UCSD-AML1 (cell line): ENCODE data around the gene SAMD10.
"Not testable (repeated sequence)": the region's sequence is repeated elsewhere in the genome, so short reads cannot be mapped to it uniquely, and the experiment has no call there.

Experiments
- DNase-seq: peaks from one replicate; lab custom pipeline; 2025; ENCODE audit not compliant: unreplicated experiment; lab: John Stamatoyannopoulos, UW

The SAMD10 gene

DNA sequence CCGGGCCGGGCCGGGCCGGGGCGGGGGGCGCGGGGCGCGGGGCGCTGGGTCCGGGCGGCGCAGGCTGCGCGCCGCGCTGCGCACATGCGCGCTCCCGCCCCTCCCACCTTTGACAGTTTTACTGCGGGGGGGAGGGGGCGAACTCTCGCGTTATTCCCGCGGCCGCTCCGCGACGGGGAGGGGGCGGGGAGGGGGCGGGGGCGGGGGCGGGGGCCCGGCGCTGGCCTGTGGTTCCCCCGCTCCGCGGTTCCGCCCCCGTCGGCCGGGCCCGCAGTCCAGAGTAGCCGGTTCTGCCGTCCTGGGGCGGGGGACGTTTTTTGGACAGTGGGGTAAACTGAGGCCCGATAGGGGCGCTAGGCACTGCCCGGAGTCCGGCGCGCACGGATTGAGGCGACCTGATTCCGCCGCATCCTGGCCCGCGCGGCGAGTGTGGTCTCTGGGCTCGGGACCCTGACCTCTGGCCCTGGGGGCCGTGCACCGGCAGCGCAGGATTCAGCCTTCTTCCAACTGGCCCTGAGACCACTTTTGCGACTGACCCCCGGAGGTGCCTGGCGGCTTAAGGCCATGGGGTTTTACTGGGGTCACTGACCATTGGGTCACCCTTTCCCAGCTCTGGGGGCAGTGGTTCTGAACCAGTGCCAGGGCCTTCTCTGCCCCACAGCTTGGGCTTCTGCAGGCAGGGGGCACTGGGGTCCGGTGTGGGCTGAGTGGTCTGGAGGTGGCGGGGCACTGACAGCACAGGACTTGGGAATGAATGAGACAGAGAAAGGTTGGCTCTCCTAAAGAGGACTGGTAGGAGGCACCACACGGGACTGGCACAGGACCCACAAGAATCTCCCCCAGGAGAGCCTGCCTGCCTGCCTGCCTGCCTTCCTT lies 9.4 kb downstream of the SAMD10 start, which contains the start of gene ZNF512B:
TSS of gene ZNF512B (minus strand) at position 93 of the 876 bp plus-strand sequence. CDS start 1,980 bp downstream, outside the sequence.
- peak; percentile 66 for DNase-seq

DNA sequence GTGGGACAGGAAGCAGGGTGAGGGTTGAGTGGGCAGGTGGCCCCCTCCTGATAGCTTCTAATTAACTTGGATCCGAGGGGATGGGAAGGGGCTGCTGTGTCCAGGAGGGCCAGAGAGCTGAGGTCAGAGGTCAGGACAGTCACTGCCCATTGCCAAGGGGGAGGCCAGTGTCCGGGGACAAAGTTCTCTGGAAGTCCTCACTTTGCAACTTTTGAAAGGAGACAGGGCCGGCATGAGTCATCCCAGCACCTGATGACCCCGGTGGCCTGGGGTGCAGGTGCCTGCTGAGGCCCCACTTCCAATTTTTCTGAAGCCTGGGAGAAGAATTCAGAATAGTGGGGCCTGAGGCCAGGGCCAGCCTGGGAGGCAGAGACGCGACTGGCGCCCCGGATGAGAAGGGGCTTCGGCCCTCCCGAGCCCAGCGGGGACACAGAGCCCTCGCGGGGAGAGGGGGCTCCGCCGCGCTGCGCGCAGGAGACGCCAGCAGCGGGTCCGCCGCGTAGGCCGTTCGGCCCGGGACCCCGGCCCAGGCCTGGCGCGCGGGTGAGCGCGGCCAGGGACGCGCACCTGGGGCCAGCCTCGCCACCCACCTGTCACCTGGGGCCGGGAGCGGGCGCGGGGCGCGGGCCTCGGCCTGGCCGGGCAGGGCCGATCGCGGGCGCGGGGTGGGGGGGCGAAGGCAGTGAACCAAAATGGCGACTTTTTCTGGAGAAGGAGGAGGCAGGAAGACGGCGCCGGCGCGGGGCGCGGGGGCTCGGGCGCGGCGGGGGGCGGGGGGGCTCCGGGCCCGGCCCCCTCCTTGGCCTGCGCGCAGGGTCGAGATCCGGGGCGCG lies 10.3 kb downstream of the SAMD10 start:
- no peak for DNase-seq

GRCh38 chr20:63968136-63968927 lies 11.1 kb downstream of the SAMD10 start:
- DNase-seq, result no peak

GRCh38 chr20:63967330-63968135 lies 11.9 kb downstream of the SAMD10 start:
- DNase-seq, result no peak

DNA sequence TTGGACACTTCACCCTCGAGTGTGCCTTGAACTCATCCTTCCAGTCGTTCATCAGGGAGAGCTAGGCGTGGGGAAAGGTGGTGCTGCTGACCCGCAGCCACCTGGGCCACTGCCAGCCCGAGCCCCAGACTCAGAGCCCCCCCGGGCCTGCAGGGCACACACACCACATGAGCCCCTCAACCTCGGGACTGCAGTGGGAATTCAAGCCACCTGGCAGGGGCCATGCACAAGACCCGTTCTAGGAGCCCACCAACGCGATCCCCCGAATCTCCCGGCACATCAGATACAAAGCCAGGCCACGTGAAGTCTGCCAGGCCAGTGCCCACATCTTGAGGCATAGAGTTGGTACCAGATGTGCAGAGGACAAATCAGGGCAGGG lies 12.5 kb downstream of the SAMD10 start:
- no peak for DNase-seq

DNA sequence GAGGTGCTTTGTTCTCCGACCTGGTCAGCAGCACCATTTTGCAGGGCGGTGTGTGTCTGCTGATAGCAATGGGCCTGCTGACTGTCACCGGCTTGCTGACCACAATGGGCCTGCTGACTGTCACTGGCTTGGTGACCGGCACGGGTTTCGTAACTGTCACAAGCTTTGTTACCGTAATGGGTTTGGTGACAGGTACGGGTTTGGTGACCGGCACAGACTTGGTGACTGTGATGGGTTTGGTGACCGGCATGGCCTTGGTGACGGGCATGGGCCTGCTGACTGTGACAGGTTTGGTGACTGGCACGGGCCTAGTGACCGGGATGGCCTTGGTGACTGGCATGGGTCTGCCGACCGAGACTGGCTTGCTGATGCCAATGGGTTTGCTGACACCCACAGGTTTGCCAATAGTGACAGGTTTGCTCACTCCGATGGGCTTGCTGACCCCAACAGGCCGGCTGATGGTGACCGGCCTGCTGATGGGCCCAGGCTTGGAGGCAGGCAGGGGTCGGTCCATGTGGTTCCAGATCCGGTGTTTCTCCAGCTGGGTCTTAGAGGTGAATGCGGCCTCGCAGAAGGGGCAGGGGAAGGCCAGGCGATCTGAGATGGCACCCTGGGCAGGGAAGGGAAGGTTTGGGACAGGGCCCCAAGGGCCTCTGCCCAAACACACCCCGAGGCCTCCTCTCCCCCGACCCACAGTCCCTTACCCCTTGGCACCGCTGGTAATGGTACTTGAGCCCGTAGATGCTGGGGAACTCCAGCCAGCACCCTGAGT lies 13.1 kb downstream of the SAMD10 start:
- no peak for DNase-seq

DNA sequence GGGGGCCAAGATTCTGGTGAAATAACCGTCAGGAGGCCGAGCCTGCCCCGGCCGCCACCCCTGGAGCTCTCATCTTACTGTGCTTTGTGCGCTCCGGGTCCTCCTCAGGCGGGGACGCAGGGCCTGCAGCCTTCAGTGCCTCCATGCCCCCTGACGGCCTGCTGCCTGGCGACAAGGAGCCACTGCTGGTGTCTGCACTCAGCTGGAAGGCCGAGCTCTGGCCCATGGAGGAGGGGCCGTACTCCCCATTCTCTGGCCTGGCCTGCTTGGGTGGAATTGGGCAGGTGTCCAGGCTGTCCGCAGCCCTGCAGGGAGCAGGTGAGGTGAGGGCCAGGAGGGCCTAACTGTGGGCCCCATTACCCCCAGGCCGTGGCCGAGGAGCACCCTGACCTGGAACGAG lies 15.0 kb downstream of the SAMD10 start:
- DNase-seq, result no peak

DNA sequence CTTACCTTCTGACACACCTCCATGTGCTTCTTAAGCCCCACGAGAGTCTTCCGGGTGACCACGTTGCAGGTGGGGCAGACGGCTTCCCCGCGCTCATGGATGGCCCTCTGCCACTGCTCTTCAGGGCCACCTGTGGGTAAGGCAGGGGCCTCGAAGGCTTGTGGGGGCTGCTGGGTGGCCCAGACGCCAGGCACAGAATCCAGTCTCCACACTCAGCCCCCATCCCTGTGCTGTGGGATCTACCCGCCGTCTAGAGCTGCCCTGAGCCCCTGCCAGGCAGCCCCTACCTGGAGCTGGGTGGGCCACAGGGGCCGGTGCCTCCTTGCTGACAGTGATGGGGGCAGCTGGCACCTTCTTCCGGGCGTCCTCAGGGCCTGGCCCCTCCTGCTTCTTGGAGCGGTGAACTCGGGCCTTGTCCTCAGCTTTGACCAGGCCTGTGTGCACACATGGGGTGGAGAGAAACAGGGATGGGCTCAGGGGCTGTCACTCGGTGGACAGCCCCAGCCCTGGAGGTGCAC lies 15.6 kb downstream of the SAMD10 start:
- no peak for DNase-seq

GRCh38 chr20:63963348-63963741 lies 16.1 kb downstream of the SAMD10 start:
- no peak for DNase-seq

DNA sequence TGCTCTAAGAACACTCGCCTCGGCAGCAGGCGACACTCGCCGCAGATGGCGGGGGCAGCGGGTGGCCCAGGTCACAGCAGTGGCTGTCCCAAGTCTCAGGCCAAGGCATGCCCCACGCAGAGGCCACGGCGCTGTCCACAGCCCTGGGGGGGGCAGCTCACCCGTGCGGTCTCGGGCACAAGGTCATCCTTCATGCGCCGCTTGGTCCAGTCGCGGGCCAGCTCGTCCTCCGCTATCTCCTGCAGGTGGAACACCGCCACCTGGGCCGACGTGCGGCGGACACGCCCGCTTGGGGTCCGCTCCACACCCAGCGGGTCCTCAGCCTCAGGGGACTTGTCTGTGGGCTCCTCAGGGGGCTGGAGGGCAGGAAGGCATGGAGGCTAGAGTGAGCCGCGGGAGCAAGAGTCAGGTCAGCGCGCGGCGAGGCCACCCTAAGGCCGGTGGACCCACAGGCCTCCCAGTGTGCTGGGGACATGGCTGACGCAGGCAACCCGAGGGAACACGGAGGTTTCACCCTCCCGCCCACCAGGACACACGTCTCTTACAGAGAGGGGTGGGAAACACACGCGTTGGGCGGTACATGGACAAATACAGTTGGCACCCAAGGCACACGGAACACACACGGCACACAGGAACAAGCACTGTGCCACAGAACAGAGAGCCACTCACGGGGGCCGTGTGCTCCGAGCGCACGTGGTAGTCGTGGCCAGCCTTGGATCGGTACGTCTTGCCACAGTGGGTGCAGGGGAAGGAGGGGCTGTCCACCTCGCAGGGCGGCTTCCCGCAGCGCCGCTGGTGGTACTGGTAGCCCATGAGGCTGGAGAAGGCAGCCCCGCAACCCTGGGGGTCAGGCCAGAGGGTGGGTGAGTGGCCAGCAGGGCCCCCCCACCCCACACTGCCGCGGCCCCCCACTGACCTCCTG lies 16.8 kb downstream of the SAMD10 start:
- DNase-seq, result no peak

GRCh38 chr20:63961664-63962425 lies 17.6 kb downstream of the SAMD10 start:
- no peak for DNase-seq

- DNase-seq, result not testable (repeated sequence)
Measured at GRCh38 chr20:63960654-63961621, 18.5 kb downstream of the SAMD10 start.

DNA sequence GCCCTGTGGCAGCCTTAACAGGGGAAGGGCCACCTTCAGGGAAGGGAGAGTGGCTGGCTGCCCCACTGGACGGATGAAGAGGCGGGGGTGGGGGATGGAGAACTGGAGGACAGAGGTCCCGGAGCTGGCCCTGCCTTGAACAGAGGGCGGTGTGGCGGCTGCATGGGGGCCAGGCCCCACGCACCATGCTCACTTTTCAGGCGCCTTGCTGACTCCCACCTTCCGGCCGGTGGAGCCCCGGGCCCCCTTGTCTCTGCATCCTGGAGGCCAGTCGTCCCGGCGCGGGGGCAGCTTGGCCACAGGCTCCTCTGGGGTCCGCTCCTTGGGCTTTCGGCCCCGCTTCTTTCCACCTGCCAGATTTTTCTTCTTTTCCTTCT lies 19.8 kb downstream of the SAMD10 start:
- no peak for DNase-seq

- DNase-seq, result no peak
Measured at GRCh38 chr20:63958964-63959698, 20.3 kb downstream of the SAMD10 start.

GRCh38 chr20:63958471-63958870 lies 21.0 kb downstream of the SAMD10 start:
- DNase-seq, result no peak
